Common myeloid progenitor, CD34-positive (primary cell): ENCODE measurements around the gene CBFA2T3.

Experiments used
- CTCF ChIA-PET: fragments of 350-600 bp; sonication (Branson Sonifier 250); formaldehyde crosslinking; loops from one replicate; lab custom pipeline; 2021; ENCODE audit warnings: antibody characterized with exemption; lab: Charles Lee
- POLR2A ChIA-PET: fragments of 350-600 bp; sonication (Branson Sonifier 250); formaldehyde crosslinking; loops from one replicate; lab custom pipeline; 2021; ENCODE audit warnings: antibody characterized with exemption; lab: Charles Lee
- DNase-seq, 3 donors: peaks; one replicate each; pipeline versions ENCODE4 v3.0.0 to v3.0.0-alpha.2; 2013
- H3K27ac ChIP-seq, 2 experiments: 1 replicate in 1 of 2; 2 replicates in 1 of 2; pipeline ENCODE4 v1.7.0; 2013; ENCODE audit warnings: inconsistent platforms in 2 of 2, low read length in 2 of 2, mild to moderate bottlenecking in 2 of 2, low read depth in 1 of 2, moderate library complexity in 1 of 2; ENCODE audit not compliant: severe bottlenecking in 2 of 2, insufficient read depth in 1 of 2, poor library complexity in 1 of 2
- H3K27me3 ChIP-seq, 5 experiments: replicated peaks in 2 of 5; 1 replicate in 3 of 5; 2 replicates in 2 of 5; pipeline versions ENCODE4 v1.6.1 to v1.7.0; 2013; ENCODE audit warnings: low read length in 4 of 5, mild to moderate bottlenecking in 2 of 5, moderate library complexity in 2 of 5, inconsistent platforms in 1 of 5; ENCODE audit not compliant: insufficient read depth in 5 of 5, control insufficient read depth in 4 of 5
- H3K36me3 ChIP-seq, 4 experiments: 1 replicate in 2 of 4; 2 replicates in 2 of 4; pipeline versions ENCODE4 v1.6.1 to v1.7.0; 2013; ENCODE audit warnings: low read length in 3 of 4, control low read depth in 1 of 4, mild to moderate bottlenecking in 1 of 4; ENCODE audit not compliant: control insufficient read depth in 4 of 4, insufficient read depth in 4 of 4
- H3K4me1 ChIP-seq, 4 experiments: 1 replicate in 3 of 4; 2 replicates in 1 of 4; pipeline versions ENCODE4 v1.6.1 to v1.7.1; 2013; ENCODE audit warnings: low read length in 3 of 4, mild to moderate bottlenecking in 3 of 4, control low read depth in 1 of 4, inconsistent platforms in 1 of 4, moderate library complexity in 1 of 4; ENCODE audit not compliant: control insufficient read depth in 4 of 4, insufficient read depth in 4 of 4; ENCODE audit errors: control extremely low read depth in 1 of 4
- H3K4me3 ChIP-seq, 7 experiments: 1 replicate in 4 of 7; 2 replicates in 3 of 7; pipeline versions ENCODE4 v1.5.1 to v1.7.0; 2013; ENCODE audit warnings: mild to moderate bottlenecking in 7 of 7, low read length in 6 of 7, moderate library complexity in 6 of 7, inconsistent platforms in 2 of 7, low read depth in 2 of 7, control low read depth in 1 of 7; ENCODE audit not compliant: insufficient read depth in 4 of 7, control insufficient read depth in 1 of 7; ENCODE audit errors: extremely low read depth in 1 of 7
- H3K9me3 ChIP-seq, 5 experiments: 1 replicate in 4 of 5; 2 replicates in 1 of 5; pipeline versions ENCODE4 v1.6.1 to v1.7.1; 2013; ENCODE audit warnings: low read length in 4 of 5, mild to moderate bottlenecking in 2 of 5, inconsistent platforms in 1 of 5, low read depth in 1 of 5, moderate library complexity in 1 of 5; ENCODE audit not compliant: control insufficient read depth in 4 of 5, insufficient read depth in 2 of 5; ENCODE audit errors: control extremely low read depth in 1 of 5
- WGBS: methylation state at CpG from one replicate; pipeline ENCODE4 v1.1.5; 2013; ENCODE audit not compliant: insufficient coverage; 5-methylcytosine and 5-hydroxymethylcytosine counted together

CBFA2T3 gene

GRCh38 chr16:88856828-88857727 lies 119.9 kb downstream of the CBFA2T3 start, which contains the start of the genes GALNS and TRAPPC2L:
GALNS (minus strand) TSS chr16:88856947; CDS start chr16:88856877, 70 bp downstream.
TRAPPC2L (plus strand) TSS chr16:88857127; CDS start chr16:88857151, 24 bp downstream.
- no peaks in the 10 kb centered on the region for H3K9me3 ChIP-seq
- peaks cover 3 to 40% (median 26%) of the 10 kb centered on the region in 4 experiments for H3K36me3 ChIP-seq
- under 1% methylated on average over 72 of the region's 87 CpGs for WGBS
- H3K27ac ChIP-seq = peak within 1 kb of the TSS in 1 of 2 experiments; percentile 61
- H3K4me3 ChIP-seq = peak within 1 kb of the TSS; percentile 83 to 98 (median 93)
- ChIA-PET POLR2A (no interaction called here), CTCF (interaction anchor here (1.0 to 3.6 kb wide), 22 partner anchors 8 to 359 kb away, joined by 3 to 39 read pairs (median 4); partner anchors contain the start of genes APRT and PABPN1L)
- H3K4me1 ChIP-seq = peaks cover 3 to 43% (median 33%) of the 10 kb centered on the region in 4 experiments
- DNase-seq = peak; percentile 89 to 95 (median 94)
- H3K27me3 ChIP-seq = no peaks in the 10 kb centered on the region

- H3K27me3 ChIP-seq = no peaks in the 10 kb centered on the region
- ChIA-PET CTCF (interaction anchor here (1.0 to 3.6 kb wide), 11 partner anchors 10 to 110 kb away, joined by 3 to 39 read pairs (median 6); partner anchors contain the start of genes APRT and PABPN1L), POLR2A (interaction anchor here (0.6 kb wide), 1 partner anchor 437 kb away, joined by 5 read pairs; no protein-coding TSS in a partner anchor)
- peaks cover 3 to 43% (median 33%) of the 10 kb centered on the region in 4 experiments for H3K4me1 ChIP-seq
- peak overlapping the region; percentile 83 to 98 (median 93) for H3K4me3 ChIP-seq
- WGBS = 37% methylated on average over 23 of the region's 53 CpGs
- H3K27ac ChIP-seq = no peak overlapping the region
- DNase-seq = no peak
- H3K36me3 ChIP-seq = peaks cover 2 to 32% (median 22%) of the 10 kb centered on the region in 4 experiments
- H3K9me3 ChIP-seq = no peaks in the 10 kb centered on the region
These were observed 120.7 kb downstream of the CBFA2T3 start for GRCh38 chr16:88856122-88856827.

- POLR2A ChIA-PET = interaction anchor here (0.8 kb wide), 1 partner anchor 10 kb away, joined by 3 read pairs; no protein-coding TSS in a partner anchor
- no peaks in the 10 kb centered on the region for H3K9me3 ChIP-seq
- no peak overlapping the region for H3K27ac ChIP-seq
- WGBS = 93% methylated on average over 12 of the region's 13 CpGs
- peak overlapping the region in 3 of 7 experiments; percentile 51 to 69 (median 60) for H3K4me3 ChIP-seq
- CTCF ChIA-PET = interaction anchor here (3.6 kb wide), 1 partner anchor 39 kb away, joined by 39 read pairs; no protein-coding TSS in a partner anchor
- H3K27me3 ChIP-seq = no peaks in the 10 kb centered on the region
- peaks cover 0 to 26% (median 18%) of the 10 kb centered on the region in 4 experiments for H3K36me3 ChIP-seq
- H3K4me1 ChIP-seq = peaks cover 3 to 43% (median 33%) of the 10 kb centered on the region in 4 experiments
- no peak for DNase-seq
These were observed 121.3 kb downstream of the CBFA2T3 start for GRCh38 chr16:88855736-88856121.

GRCh38 chr16:88855176-88855575 lies 121.8 kb downstream of the CBFA2T3 start:
- H3K4me1 ChIP-seq = peaks cover 3 to 43% (median 33%) of the 10 kb centered on the region in 4 experiments
- ChIA-PET CTCF (no interaction called here), POLR2A (interaction anchor here (0.8 kb wide), 1 partner anchor 9 kb away, joined by 3 read pairs; no protein-coding TSS in a partner anchor)
- WGBS = 83% methylated on average over 7 of the region's 8 CpGs
- no peaks in the 10 kb centered on the region for H3K9me3 ChIP-seq
- peak overlapping the region in 1 of 2 experiments; percentile 43 for H3K27ac ChIP-seq
- DNase-seq = no peak
- H3K4me3 ChIP-seq = peak overlapping the region in 1 of 7 experiments; percentile 23
- H3K27me3 ChIP-seq = no peaks in the 10 kb centered on the region
- peaks cover 0 to 21% (median 14%) of the 10 kb centered on the region in 4 experiments for H3K36me3 ChIP-seq

GRCh38 chr16:88854306-88855111 lies 122.5 kb downstream of the CBFA2T3 start:
- Histone ChIP-seq H3K27ac (peak overlapping the region in 1 of 2 experiments; percentile 43), H3K4me1 (peaks cover 3 to 43% (median 33%) of the 10 kb centered on the region in 4 experiments), H3K27me3 (no peaks in the 10 kb centered on the region), H3K4me3 (peak overlapping the region in 1 of 7 experiments; percentile 23), H3K9me3 (no peaks in the 10 kb centered on the region), H3K36me3 (peaks cover 0 to 19% (median 9%) of the 10 kb centered on the region in 4 experiments)
- CTCF ChIA-PET = no interaction called here
- DNase-seq = peak; percentile 13 to 68 (median 65)
- POLR2A ChIA-PET = interaction anchor here (0.8 kb wide), 1 partner anchor 9 kb away, joined by 3 read pairs; no protein-coding TSS in a partner anchor
- WGBS = 58% methylated on average over 19 of the region's 20 CpGs
